Endodermal cell (in vitro differentiated cells): ENCODE data around the gene MKLN1. TPM values are rescaled to one million over a fixed set of nuclear protein-coding genes. Genes with fewer than 3 reads are reported as not detected.
A peak's percentile ranks its signal among the peaks of the same experiment; 100 is the strongest.

Experiments used
- DNase-seq: peaks from one replicate; pipeline ENCODE4 v3.0.0-alpha.2; 2017
- H3K27ac ChIP-seq: 2 replicates; pipeline ENCODE4 v1.5.1; 2013; ENCODE audit warnings: mild to moderate bottlenecking, low read depth, low read length, moderate library complexity
- H3K27me3 ChIP-seq: 2 replicates; pipeline ENCODE4 v1.6.1; 2013; ENCODE audit warnings: mild to moderate bottlenecking, low read length, moderate library complexity; ENCODE audit not compliant: insufficient read depth, control insufficient read depth, poor library complexity, severe bottlenecking
- H3K36me3 ChIP-seq: 2 replicates; pipeline ENCODE4 v1.7.0; 2013; ENCODE audit warnings: mild to moderate bottlenecking, low read length, moderate library complexity; ENCODE audit not compliant: control insufficient read depth, insufficient read depth
- H3K4me1 ChIP-seq: one replicate; pipeline ENCODE4 v1.7.0; 2013; ENCODE audit warnings: low read length; ENCODE audit not compliant: control insufficient read depth, insufficient read depth
- H3K4me3 ChIP-seq: 2 replicates; pipeline ENCODE4 v1.5.1; 2013; ENCODE audit warnings: mild to moderate bottlenecking, low read length, moderate library complexity
- H3K9ac ChIP-seq: 2 replicates; pipeline ENCODE4 v1.6.1; 2013; ENCODE audit warnings: mild to moderate bottlenecking, low read length, moderate library complexity; ENCODE audit not compliant: poor library complexity, severe bottlenecking; ENCODE audit errors: extremely low read depth
- H3K9me3 ChIP-seq: 2 replicates; pipeline ENCODE4 v1.6.1; 2013; ENCODE audit warnings: mild to moderate bottlenecking, low read length, moderate library complexity; ENCODE audit not compliant: control insufficient read depth
- H3K27ac Mint-ChIP-seq: 2 replicates; pipeline ENCODE4 v1.8.0; 2020; ENCODE audit warnings: mixed read lengths
- H3K27me3 Mint-ChIP-seq: 2 replicates; pipeline ENCODE4 v1.8.0; 2021; ENCODE audit warnings: mild to moderate bottlenecking, mixed read lengths; ENCODE audit not compliant: insufficient read depth
- H3K36me3 Mint-ChIP-seq: 2 replicates; pipeline ENCODE4 v1.8.0; 2020; ENCODE audit warnings: low read depth, mixed read lengths
- H3K4me1 Mint-ChIP-seq: 2 replicates; pipeline ENCODE4 v1.8.0; 2020; ENCODE audit warnings: mixed read lengths
- H3K4me3 Mint-ChIP-seq: 2 replicates; pipeline ENCODE4 v1.8.0; 2020; ENCODE audit warnings: mild to moderate bottlenecking, moderate library complexity, mixed read lengths
- H3K9me3 Mint-ChIP-seq: 2 replicates; pipeline ENCODE4 v1.8.0; 2020; ENCODE audit warnings: mild to moderate bottlenecking, mixed read lengths
- CTCF ChIP-seq: fragments of 200-600 bp; sonication (generic); conservative IDR thresholded peaks from 2 replicates; pipeline ENCODE4 v1.5.0; 2021; ENCODE audit warnings: antibody characterized with exemption, mild to moderate bottlenecking
- WGBS, 2 experiments: methylation state at CpG; one replicate each; pipeline versions ENCODE4 v1.1.5 to v1.1.7; 2013; ENCODE audit warnings: missing lambda C conversion rate in 2 of 2, mixed read lengths in 1 of 2; ENCODE audit not compliant: insufficient coverage in 1 of 2, insufficient read length in 1 of 2; 5-methylcytosine and 5-hydroxymethylcytosine counted together
- total RNA-seq, 2 donors: library from RNA; stranded (reverse); fragmentation: NEBNext Ultra II Directional in 1 of 2; extraction: Animal tissue kit (Norgen Biotek cat#: 25700) in 1 of 2; gene quantifications; 2 replicates in 1 of 2; 3 replicates in 1 of 2; pipeline ENCODE4 v1.2.1, GENCODE V29; 2021

MKLN1 gene
- total RNA-seq, 2 donors from 2014 or later, result 69.3 to 71.8 TPM

- Histone ChIP-seq H3K27ac (no peak overlapping the region), H3K9ac (no peak overlapping the region), H3K27me3 (no peaks in the 10 kb centered on the region), H3K36me3 (peaks cover 95% of the 10 kb centered on the region), H3K4me3 (no peak overlapping the region), H3K9me3 (no peaks in the 10 kb centered on the region), H3K4me1 (peaks cover 34% of the 10 kb centered on the region)
- H3K27me3 Mint-ChIP-seq, result no peaks in the 10 kb centered on the region
- 81 to 85% methylated on average over 17 to 18 of the region's 18 CpGs for WGBS, 2 experiments
- peak; percentile 62 for DNase-seq
- peak; percentile 45 for TF ChIP-seq CTCF
- peak overlapping the region; percentile 79 for H3K27ac Mint-ChIP-seq
- peaks cover 55% of the 10 kb centered on the region for H3K4me1 Mint-ChIP-seq
- peaks cover 77% of the 10 kb centered on the region for H3K36me3 Mint-ChIP-seq
- H3K4me3 Mint-ChIP-seq, result no peak overlapping the region
- no peaks in the 10 kb centered on the region for H3K9me3 Mint-ChIP-seq
These were observed 213.0 kb downstream of the MKLN1 start for GRCh38 chr7:131540491-131541162.

- Histone ChIP-seq H3K27me3 (no peaks in the 10 kb centered on the region), H3K9me3 (no peaks in the 10 kb centered on the region), H3K27ac (no peak overlapping the region), H3K9ac (no peak overlapping the region), H3K36me3 (peaks cover 97% of the 10 kb centered on the region), H3K4me1 (peaks cover 36% of the 10 kb centered on the region), H3K4me3 (no peak overlapping the region)
- Mint-ChIP-seq H3K27me3 (no peaks in the 10 kb centered on the region), H3K27ac (no peak overlapping the region), H3K9me3 (no peaks in the 10 kb centered on the region), H3K4me3 (no peak overlapping the region), H3K36me3 (peaks cover 67% of the 10 kb centered on the region), H3K4me1 (peaks cover 63% of the 10 kb centered on the region)
- 91 to 99% methylated on average over 5 of the region's 5 CpGs for WGBS, 2 experiments
- no peak for DNase-seq
- TF ChIP-seq CTCF, result no peak
These were observed 215.6 kb downstream of the MKLN1 start for GRCh38 chr7:131543298-131543697.

- Mint-ChIP-seq H3K27me3 (no peaks in the 10 kb centered on the region), H3K9me3 (no peaks in the 10 kb centered on the region), H3K4me3 (no peak overlapping the region), H3K4me1 (peaks cover 60% of the 10 kb centered on the region), H3K36me3 (peaks cover 69% of the 10 kb centered on the region), H3K27ac (no peak overlapping the region)
- Histone ChIP-seq H3K9ac (no peak overlapping the region), H3K27ac (no peak overlapping the region), H3K9me3 (no peaks in the 10 kb centered on the region), H3K4me3 (no peak overlapping the region), H3K27me3 (no peaks in the 10 kb centered on the region), H3K36me3 (peaks cover 99% of the 10 kb centered on the region), H3K4me1 (peaks cover 35% of the 10 kb centered on the region)
- 96 to 100% methylated on average over 1 to 3 of the region's 3 CpGs for WGBS, 2 experiments
- DNase-seq, result no peak
- TF ChIP-seq CTCF, result no peak
These were observed 216.3 kb downstream of the MKLN1 start for GRCh38 chr7:131544021-131544420.
